ENCODE results near the gene RBBP8NL.
A peak's percentile ranks its signal among the peaks of the same experiment; 100 is the strongest.

The RBBP8NL gene

GRCh38 chr20:62461834-62462233, 34.5 kb upstream of the RBBP8NL start:
- DNase-seq = no peak

- no peak for DNase-seq
Observed at GRCh38 chr20:62461157-62461556, 33.8 kb upstream of the RBBP8NL start.

- DNase-seq = no peak
Observed at GRCh38 chr20:62460678-62461077, 33.3 kb upstream of the RBBP8NL start.

GRCh38 chr20:62459488-62459887, 32.1 kb upstream of the RBBP8NL start:
- DNase-seq = no peak

GRCh38 chr20:62458275-62459251, 31.2 kb upstream of the RBBP8NL start:
- DNase-seq = no peak

GRCh38 chr20:62457831-62458230, 30.5 kb upstream of the RBBP8NL start:
- DNase-seq = no peak

- DNase-seq = no peak
Observed at GRCh38 chr20:62457098-62457497, 29.8 kb upstream of the RBBP8NL start.

- no peak for DNase-seq
Observed at GRCh38 chr20:62455929-62456328, 28.6 kb upstream of the RBBP8NL start.

GRCh38 chr20:62454904-62455636, 27.7 kb upstream of the RBBP8NL start:
- DNase-seq = no peak

GRCh38 chr20:62453186-62453808, 26.0 kb upstream of the RBBP8NL start:
- DNase-seq = no peak

GRCh38 chr20:62452475-62453095, 25.2 kb upstream of the RBBP8NL start:
- no peak for DNase-seq

GRCh38 chr20:62451970-62452369, 24.6 kb upstream of the RBBP8NL start:
- no peak for DNase-seq

GRCh38 chr20:62451156-62451767, 23.9 kb upstream of the RBBP8NL start:
- no peak for DNase-seq

GRCh38 chr20:62449951-62450691, 22.8 kb upstream of the RBBP8NL start:
- no peak for DNase-seq

GRCh38 chr20:62448788-62449187, 21.4 kb upstream of the RBBP8NL start:
- DNase-seq = no peak

- DNase-seq = peak; percentile 61
Observed at GRCh38 chr20:62448038-62448437, 20.7 kb upstream of the RBBP8NL start.

GRCh38 chr20:62446888-62447869, 19.8 kb upstream of the RBBP8NL start:
- no peak for DNase-seq

GRCh38 chr20:62446481-62446880, 19.1 kb upstream of the RBBP8NL start:
- DNase-seq = no peak

- DNase-seq = no peak
Observed at GRCh38 chr20:62445553-62446340, 18.4 kb upstream of the RBBP8NL start.

- no peak for DNase-seq
Observed at GRCh38 chr20:62444286-62444685, 16.9 kb upstream of the RBBP8NL start.

Measured in hematopoietic multipotent progenitor cell treated with erythropoietin and hydrocortisone succinate and interleukin-3 and kit ligand, for 4 days (in vitro differentiated cells).